Trophoblast cell (in vitro differentiated cells and primary cell): ENCODE measurements around the gene ASPSCR1.
A peak's percentile ranks its signal among the peaks of the same experiment; 100 is the strongest.

Source experiments
- DNase-seq, 2 donors: peaks; one replicate each; pipeline ENCODE4 v3.0.0-alpha.2; 2016
- H2AFZ ChIP-seq: 2 replicates; pipeline ENCODE4 v1.6.1; 2013; ENCODE audit warnings: low read length, moderate library complexity, mild to moderate bottlenecking; ENCODE audit not compliant: insufficient read depth, poor library complexity
- H2AK5ac ChIP-seq: 2 replicates; pipeline ENCODE4 v1.6.1; 2013; ENCODE audit warnings: mild to moderate bottlenecking, low read length
- H2BK120ac ChIP-seq: 2 replicates; pipeline ENCODE4 v1.6.1; 2013; ENCODE audit warnings: low read length, mild to moderate bottlenecking, moderate library complexity; ENCODE audit not compliant: insufficient read depth, poor library complexity
- H2BK12ac ChIP-seq: 2 replicates; pipeline ENCODE4 v1.6.1; 2013; ENCODE audit warnings: mild to moderate bottlenecking, low read length, moderate library complexity
- H2BK5ac ChIP-seq: 2 replicates; pipeline ENCODE4 v1.6.1; 2013; ENCODE audit warnings: low read length, low read depth, moderate library complexity, mild to moderate bottlenecking; ENCODE audit not compliant: poor library complexity
- H3K14ac ChIP-seq: 2 replicates; pipeline ENCODE4 v1.6.1; 2013; ENCODE audit warnings: mild to moderate bottlenecking, low read length
- H3K18ac ChIP-seq: 2 replicates; pipeline ENCODE4 v1.6.1; 2013; ENCODE audit warnings: mild to moderate bottlenecking, low read length
- H3K23ac ChIP-seq: 2 replicates; pipeline ENCODE4 v1.6.1; 2013; ENCODE audit warnings: low read length
- H3K27ac ChIP-seq: 2 replicates; pipeline ENCODE4 v1.5.1; 2013; ENCODE audit warnings: low read depth, mild to moderate bottlenecking, inconsistent platforms, low read length, moderate library complexity
- H3K27me3 ChIP-seq: 2 replicates; pipeline ENCODE4 v1.6.1; 2013; ENCODE audit warnings: inconsistent platforms, mild to moderate bottlenecking, low read length, moderate library complexity; ENCODE audit not compliant: insufficient read depth
- H3K36me3 ChIP-seq, 2 experiments: 1 replicate in 1 of 2; 2 replicates in 1 of 2; pipeline ENCODE4 v1.6.1; 2013; ENCODE audit warnings: low read length in 2 of 2, mild to moderate bottlenecking in 2 of 2, moderate library complexity in 1 of 2; ENCODE audit not compliant: insufficient read depth in 2 of 2, control insufficient read depth in 1 of 2
- H3K4ac ChIP-seq: 2 replicates; pipeline ENCODE4 v1.6.1; 2013; ENCODE audit warnings: low read depth, mild to moderate bottlenecking, low read length, moderate library complexity
- H3K4me1 ChIP-seq, 2 experiments: 1 replicate in 1 of 2; 2 replicates in 1 of 2; pipeline ENCODE4 v1.6.1; 2013; ENCODE audit warnings: low read length in 2 of 2, mild to moderate bottlenecking in 2 of 2, moderate library complexity in 1 of 2; ENCODE audit not compliant: insufficient read depth in 2 of 2, control insufficient read depth in 1 of 2
- H3K4me2 ChIP-seq: 2 replicates; pipeline ENCODE4 v1.6.1; 2013; ENCODE audit warnings: inconsistent platforms, mild to moderate bottlenecking, low read length, moderate library complexity
- H3K4me3 ChIP-seq: 2 replicates; pipeline ENCODE4 v1.5.1; 2013; ENCODE audit warnings: mild to moderate bottlenecking, low read depth, low read length, inconsistent platforms
- H3K79me1 ChIP-seq: one replicate; pipeline ENCODE4 v1.6.1; 2013; ENCODE audit warnings: low read length
- H3K79me2 ChIP-seq: 2 replicates; pipeline ENCODE4 v1.6.1; 2013; ENCODE audit warnings: low read length, mild to moderate bottlenecking; ENCODE audit not compliant: control insufficient read depth, insufficient read depth, poor library complexity
- H3K9ac ChIP-seq: 2 replicates; pipeline ENCODE4 v1.6.1; 2013; ENCODE audit warnings: mild to moderate bottlenecking, low read length
- H3K9me3 ChIP-seq: 2 replicates; pipeline ENCODE4 v1.6.1; 2013; ENCODE audit warnings: low read depth, mild to moderate bottlenecking, control low read depth, inconsistent platforms, low read length; ENCODE audit not compliant: insufficient read depth
- H4K12ac ChIP-seq: 2 replicates; pipeline ENCODE4 v1.6.1; 2013; ENCODE audit warnings: low read depth, mild to moderate bottlenecking, low read length, moderate library complexity
- H4K8ac ChIP-seq: 2 replicates; pipeline ENCODE4 v1.6.1; 2013; ENCODE audit warnings: low read depth, mild to moderate bottlenecking, low read length, moderate library complexity
- H4K91ac ChIP-seq: one replicate; pipeline ENCODE4 v1.6.1; 2013; ENCODE audit warnings: low read depth, mild to moderate bottlenecking, low read length, moderate library complexity
- WGBS: extraction: QIAGEN DNeasy Blood & Tissue Kit; methylation state at CpG from one replicate; pipeline ENCODE4 v1.1.7; 2013; ENCODE audit warnings: missing lambda C conversion rate; ENCODE audit not compliant: insufficient read length, insufficient coverage; ENCODE audit errors: extremely low coverage; 5-methylcytosine and 5-hydroxymethylcytosine counted together

ASPSCR1 gene

GRCh38 chr17:82012261-82012639 is 34.8 kb downstream of the ASPSCR1 start:
- WGBS: no CpG with 5 or more reads among the region's 20 CpGs
- Histone ChIP-seq H2BK120ac (peak overlapping the region; percentile 26), H4K91ac (peak overlapping the region; percentile 71), H3K4me2 (no peak overlapping the region), H3K36me3 (peaks cover 6 to 10% of the 10 kb centered on the region in 2 experiments), H3K14ac (peak overlapping the region; percentile 2), H3K9me3 (peaks cover under 1% of the 10 kb centered on the region), H3K4ac (no peak overlapping the region), H2BK5ac (peak overlapping the region; percentile 11), H3K9ac (no peak overlapping the region), H3K18ac (no peak overlapping the region), H2BK12ac (peak overlapping the region; percentile 19), H2AK5ac (peak overlapping the region; percentile 42), H3K27ac (peak overlapping the region; percentile 17), H3K27me3 (no peaks in the 10 kb centered on the region), H3K79me2 (peaks cover 2% of the 10 kb centered on the region), H3K4me3 (no peak overlapping the region), H3K23ac (no peak overlapping the region), H2AFZ (no peak overlapping the region), H4K8ac (peak overlapping the region; percentile 21), H4K12ac (no peak overlapping the region), H3K79me1 (peaks cover 16% of the 10 kb centered on the region), H3K4me1 (peaks cover 17 to 18% of the 10 kb centered on the region in 2 experiments)
- DNase-seq: no peak

- peak overlapping the region; percentile 46 for H2AK5ac ChIP-seq
- no CpG with 5 or more reads among the region's 19 CpGs for WGBS
- H3K27me3 ChIP-seq: no peaks in the 10 kb centered on the region
- no peak overlapping the region for H3K4ac ChIP-seq
- no peak overlapping the region for H2AFZ ChIP-seq
- H3K79me1 ChIP-seq: peaks cover 16% of the 10 kb centered on the region
- peak overlapping the region; percentile 71 for H4K91ac ChIP-seq
- peak overlapping the region; percentile 26 for H2BK120ac ChIP-seq
- peak overlapping the region; percentile 10 for H3K18ac ChIP-seq
- H3K14ac ChIP-seq: peak overlapping the region; percentile 49
- no peak overlapping the region for H3K9ac ChIP-seq
- H2BK12ac ChIP-seq: peak overlapping the region; percentile 19
- DNase-seq: peak; percentile 77 to 81
- H3K4me2 ChIP-seq: no peak overlapping the region
- peaks cover 2% of the 10 kb centered on the region for H3K9me3 ChIP-seq
- peak overlapping the region; percentile 17 for H3K27ac ChIP-seq
- peaks cover 9 to 12% of the 10 kb centered on the region in 2 experiments for H3K36me3 ChIP-seq
- H3K23ac ChIP-seq: no peak overlapping the region
- H3K4me3 ChIP-seq: no peak overlapping the region
- H4K8ac ChIP-seq: peak overlapping the region; percentile 39
- H3K79me2 ChIP-seq: peaks cover 2% of the 10 kb centered on the region
- H4K12ac ChIP-seq: no peak overlapping the region
- peaks cover 17 to 18% of the 10 kb centered on the region in 2 experiments for H3K4me1 ChIP-seq
- peak overlapping the region; percentile 11 for H2BK5ac ChIP-seq
Measured at GRCh38 chr17:82012640-82013295, 35.3 kb downstream of the ASPSCR1 start.

- Histone ChIP-seq H3K36me3 (peaks cover 13 to 18% of the 10 kb centered on the region in 2 experiments), H2BK120ac (peak overlapping the region; percentile 37), H4K12ac (no peak overlapping the region), H4K91ac (peak overlapping the region; percentile 45), H3K9ac (no peak overlapping the region), H3K4me3 (no peak overlapping the region), H3K4me1 (peaks cover 17 to 18% of the 10 kb centered on the region in 2 experiments), H3K14ac (peak overlapping the region; percentile 49), H3K4ac (no peak overlapping the region), H3K4me2 (no peak overlapping the region), H2AFZ (no peak overlapping the region), H3K79me2 (peaks cover 2% of the 10 kb centered on the region), H3K27ac (peak overlapping the region; percentile 8), H3K79me1 (peaks cover 13% of the 10 kb centered on the region), H2BK12ac (peak overlapping the region; percentile 6), H3K18ac (peak overlapping the region; percentile 10), H2BK5ac (no peak overlapping the region), H3K9me3 (peaks cover 2% of the 10 kb centered on the region), H2AK5ac (peak overlapping the region; percentile 46), H3K23ac (no peak overlapping the region), H4K8ac (peak overlapping the region; percentile 39), H3K27me3 (no peaks in the 10 kb centered on the region)
- peak in 1 of 2 donors; percentile 62 for DNase-seq
- no CpG with 5 or more reads among the region's 22 CpGs for WGBS
Measured at GRCh38 chr17:82013341-82013740, 35.9 kb downstream of the ASPSCR1 start.

GRCh38 chr17:82013772-82014321 is 36.4 kb downstream of the ASPSCR1 start:
- H2AK5ac ChIP-seq: peak overlapping the region; percentile 31
- H3K18ac ChIP-seq: peak overlapping the region; percentile 10
- peaks cover 2% of the 10 kb centered on the region for H3K9me3 ChIP-seq
- H3K4me2 ChIP-seq: no peak overlapping the region
- DNase-seq: no peak
- H3K36me3 ChIP-seq: peaks cover 18 to 22% of the 10 kb centered on the region in 2 experiments
- no peak overlapping the region for H4K8ac ChIP-seq
- peak overlapping the region; percentile 45 for H4K91ac ChIP-seq
- WGBS: no CpG with 5 or more reads among the region's 16 CpGs
- H3K14ac ChIP-seq: peak overlapping the region; percentile 5
- H2BK5ac ChIP-seq: no peak overlapping the region
- H4K12ac ChIP-seq: no peak overlapping the region
- peak overlapping the region; percentile 6 for H2BK12ac ChIP-seq
- H3K4me1 ChIP-seq: peaks cover 17 to 18% of the 10 kb centered on the region in 2 experiments
- H3K4ac ChIP-seq: no peak overlapping the region
- H3K4me3 ChIP-seq: no peak overlapping the region
- no peaks in the 10 kb centered on the region for H3K27me3 ChIP-seq
- no peak overlapping the region for H2AFZ ChIP-seq
- H3K27ac ChIP-seq: no peak overlapping the region
- H3K9ac ChIP-seq: no peak overlapping the region
- H3K23ac ChIP-seq: no peak overlapping the region
- peaks cover 13% of the 10 kb centered on the region for H3K79me1 ChIP-seq
- H2BK120ac ChIP-seq: peak overlapping the region; percentile 37
- H3K79me2 ChIP-seq: peaks cover 2% of the 10 kb centered on the region
